CD4-positive, alpha-beta T cell treated with Interleukin-4 for 1 hour (primary cell): ENCODE data around the gene PDIA3.
"Not testable (repeated sequence)": the region's sequence is repeated elsewhere in the genome, so short reads cannot be mapped to it uniquely, and the experiment has no call there.

Experiments used
- DNase-seq, 2 donors: peaks; one replicate each; pipeline ENCODE4 v3.0.0-alpha.2; 2020 to 2022

PDIA3 gene

GRCh38 chr15:43777267-43777914, 31.2 kb downstream of the PDIA3 start:
- DNase-seq: peak; percentile 83 to 87

GRCh38 chr15:43779016-43779415, 32.8 kb downstream of the PDIA3 start:
- DNase-seq: no peak

- DNase-seq: no peak
Observed at GRCh38 chr15:43789409-43789808, 43.2 kb downstream of the PDIA3 start.

GRCh38 chr15:43791993-43792760, 45.9 kb downstream of the PDIA3 start, which contains the start of gene SERF2:
TSS of gene SERF2 (plus strand) at chr15:43792320. CDS start at chr15:43792377, 57 bp downstream.
- peak; percentile 100 for DNase-seq

- DNase-seq: peak; percentile 47 to 55
Observed at GRCh38 chr15:43792761-43793476, 46.7 kb downstream of the PDIA3 start.

- no peak for DNase-seq
Observed at GRCh38 chr15:43793647-43794046, 47.4 kb downstream of the PDIA3 start.

- DNase-seq: no peak
Observed at GRCh38 chr15:43794269-43795037, 48.2 kb downstream of the PDIA3 start.

GRCh38 chr15:43795197-43795596, 49.0 kb downstream of the PDIA3 start:
- DNase-seq: no peak

GRCh38 chr15:43795997-43796396, 49.8 kb downstream of the PDIA3 start:
- no peak for DNase-seq

GRCh38 chr15:43796566-43796965, 50.3 kb downstream of the PDIA3 start:
- DNase-seq: no peak

GRCh38 chr15:43799209-43799944, 53.1 kb downstream of the PDIA3 start:
- no peak for DNase-seq

GRCh38 chr15:43799945-43800285, 53.7 kb downstream of the PDIA3 start, which contains the start of gene SERINC4:
TSS of gene SERINC4 (minus strand) at chr15:43800220. CDS start at chr15:43799986, 234 bp downstream.
- DNase-seq: no peak

- peak; percentile 95 for DNase-seq
Observed at GRCh38 chr15:43800286-43801141, 54.3 kb downstream of the PDIA3 start, which contains the start of gene HYPK. TSS of gene HYPK (plus strand) at chr15:43800599. CDS start at chr15:43800623, 24 bp downstream.

GRCh38 chr15:43802676-43803075, 56.4 kb downstream of the PDIA3 start:
- not testable (repeated sequence) for DNase-seq

GRCh38 chr15:43808435-43808950, 62.3 kb downstream of the PDIA3 start:
- no peak for DNase-seq

- peak in 1 of 2 donors; percentile 61 for DNase-seq
Observed at GRCh38 chr15:43808960-43809678, 62.9 kb downstream of the PDIA3 start.

- DNase-seq: not testable (repeated sequence)
Observed at GRCh38 chr15:43815064-43815463, 68.8 kb downstream of the PDIA3 start.

- no peak for DNase-seq
Observed at GRCh38 chr15:43821505-43821904, 75.3 kb downstream of the PDIA3 start.
